Measurements from ENCODE around the gene CAVIN2. TPM values are rescaled to one million over a fixed set of nuclear protein-coding genes. Genes with fewer than 3 reads are reported as not detected.

Gene CAVIN2
- total and polyA plus RNA-seq, 9 donors = 34.0 to 67.6 (median 42.6) TPM

DNA sequence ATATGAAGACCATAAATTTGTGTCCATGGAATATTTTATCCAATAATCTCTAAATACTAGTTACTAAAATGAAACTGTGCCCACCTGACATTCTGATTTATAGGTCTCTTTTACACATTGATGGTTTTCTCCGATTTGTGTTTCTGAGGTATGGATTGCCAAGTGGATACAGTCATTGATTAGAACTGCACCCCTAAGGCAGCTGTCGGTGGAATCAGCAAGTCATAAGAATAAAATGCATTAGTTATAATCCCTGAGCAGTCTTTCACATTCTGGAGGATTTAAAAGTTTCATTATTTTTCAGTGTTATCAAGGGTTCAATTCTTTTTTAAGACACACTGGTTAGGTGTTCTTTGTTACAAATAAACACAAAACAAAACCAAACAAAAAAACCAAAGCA lies 6.0 kb downstream of the CAVIN2 start:
- TF ChIP-seq, protein P1, sequence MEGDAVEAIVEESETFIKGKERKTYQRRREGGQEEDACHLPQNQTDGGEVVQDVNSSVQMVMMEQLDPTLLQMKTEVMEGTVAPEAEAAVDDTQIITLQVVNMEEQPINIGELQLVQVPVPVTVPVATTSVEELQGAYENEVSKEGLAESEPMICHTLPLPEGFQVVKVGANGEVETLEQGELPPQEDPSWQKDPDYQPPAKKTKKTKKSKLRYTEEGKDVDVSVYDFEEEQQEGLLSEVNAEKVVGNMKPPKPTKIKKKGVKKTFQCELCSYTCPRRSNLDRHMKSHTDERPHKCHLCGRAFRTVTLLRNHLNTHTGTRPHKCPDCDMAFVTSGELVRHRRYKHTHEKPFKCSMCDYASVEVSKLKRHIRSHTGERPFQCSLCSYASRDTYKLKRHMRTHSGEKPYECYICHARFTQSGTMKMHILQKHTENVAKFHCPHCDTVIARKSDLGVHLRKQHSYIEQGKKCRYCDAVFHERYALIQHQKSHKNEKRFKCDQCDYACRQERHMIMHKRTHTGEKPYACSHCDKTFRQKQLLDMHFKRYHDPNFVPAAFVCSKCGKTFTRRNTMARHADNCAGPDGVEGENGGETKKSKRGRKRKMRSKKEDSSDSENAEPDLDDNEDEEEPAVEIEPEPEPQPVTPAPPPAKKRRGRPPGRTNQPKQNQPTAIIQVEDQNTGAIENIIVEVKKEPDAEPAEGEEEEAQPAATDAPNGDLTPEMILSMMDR (IDR thresholded peaks at IDR 0.05) = no peak
- TF ChIP-seq EP300 (IDR thresholded peaks at IDR 0.05) (no peak), POLR2A (IDR thresholded peaks at IDR 0.05) (no peak)
- 81 to 91% (median 90%) methylated on average over 2 of the region's 2 CpGs for WGBS, 3 donors
- H3K4me1 ChIP-seq (ENCODE audit: insufficient read depth) = peaks cover 1% of the 10 kb centered on the region
- DNase-seq = no peak
- no peaks in the 10 kb centered on the region for H3K9me3 ChIP-seq
- intact Hi-C loops (cut with DNase I) = no loop called here
- no peak overlapping the region for H3K27ac ChIP-seq
- H3K36me3 ChIP-seq = no peaks in the 10 kb centered on the region
- no peaks in the 10 kb centered on the region for H3K27me3 ChIP-seq
- H3K4me3 ChIP-seq = no peak overlapping the region

DNA sequence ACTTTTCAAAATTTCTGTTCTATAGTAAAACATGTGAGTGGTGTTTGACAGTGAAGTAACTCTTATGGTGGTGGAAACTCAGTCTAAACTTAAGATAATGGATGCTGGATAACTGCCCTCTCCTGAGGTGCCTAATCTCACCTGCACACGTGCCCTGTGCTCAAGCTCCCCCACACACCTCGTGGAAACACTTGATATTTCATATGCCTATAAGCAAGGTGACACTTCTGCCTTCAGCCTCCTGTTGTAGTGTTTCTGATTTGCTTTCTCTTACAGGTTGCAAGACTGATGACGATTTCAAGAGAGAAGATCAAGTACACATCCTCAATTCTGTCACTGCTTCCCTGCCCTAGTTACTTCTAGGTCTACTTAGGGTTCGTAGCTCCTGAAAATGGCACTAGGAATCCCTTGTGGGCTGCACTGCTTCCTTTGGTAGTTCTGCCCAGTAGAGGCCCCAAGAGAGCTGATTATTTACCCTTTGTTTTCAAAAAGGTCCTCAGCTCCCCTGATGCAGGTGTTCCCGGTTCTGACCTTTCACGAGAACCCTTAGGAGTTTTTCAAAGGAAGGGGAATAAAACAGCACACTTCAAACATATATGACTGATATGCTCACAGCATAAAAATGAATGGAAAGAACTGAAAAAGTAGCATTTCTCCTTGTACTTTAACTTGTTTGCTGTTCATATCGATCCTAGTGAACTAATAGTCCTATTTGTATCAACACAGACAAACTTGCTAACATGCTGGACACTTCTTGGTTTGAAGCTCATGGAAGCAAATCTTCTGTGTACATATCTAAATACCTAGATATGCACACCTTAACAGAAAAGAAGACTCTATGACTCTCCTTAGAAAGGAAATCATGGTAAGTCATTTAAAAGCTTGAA lies 6.7 kb downstream of the CAVIN2 start:
- peaks cover 1% of the 10 kb centered on the region for H3K4me1 ChIP-seq (ENCODE audit: insufficient read depth)
- H3K4me3 ChIP-seq = no peak overlapping the region
- no peaks in the 10 kb centered on the region for H3K9me3 ChIP-seq
- intact Hi-C loops (cut with DNase I) = no loop called here
- H3K27ac ChIP-seq = no peak overlapping the region
- H3K27me3 ChIP-seq = no peaks in the 10 kb centered on the region
- H3K36me3 ChIP-seq = no peaks in the 10 kb centered on the region
- WGBS, 3 donors = 83 to 88% (median 84%) methylated on average over 7 of the region's 7 CpGs
- TF ChIP-seq EP300 (IDR thresholded peaks at IDR 0.05) (no peak), POLR2A (IDR thresholded peaks at IDR 0.05) (no peak)
- TF ChIP-seq, protein P1 (IDR thresholded peaks at IDR 0.05) = no peak
- DNase-seq = no peak

DNA sequence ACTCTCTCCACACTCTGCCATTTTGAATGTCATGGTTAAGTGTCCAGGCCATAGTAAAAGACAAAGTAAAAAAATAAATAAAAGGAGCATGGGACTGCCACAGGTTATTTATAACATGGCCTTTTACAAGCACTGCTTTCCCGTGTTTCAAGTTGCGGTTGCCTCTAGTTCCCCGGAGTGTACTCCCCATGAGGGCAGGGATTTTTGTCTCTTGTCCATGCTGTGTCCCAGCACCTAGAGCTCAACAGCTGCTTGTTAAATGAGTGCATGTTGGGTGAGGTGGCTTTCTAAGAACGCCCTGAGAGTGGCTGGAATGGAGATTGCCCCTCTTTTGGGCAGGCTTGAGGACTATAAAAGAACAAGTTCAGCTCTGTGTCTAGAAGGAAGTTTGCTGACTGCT lies 8.4 kb downstream of the CAVIN2 start:
- H3K36me3 ChIP-seq = no peaks in the 10 kb centered on the region
- no peaks in the 10 kb centered on the region for H3K9me3 ChIP-seq
- no peaks in the 10 kb centered on the region for H3K4me1 ChIP-seq (ENCODE audit: insufficient read depth)
- H3K27me3 ChIP-seq = no peaks in the 10 kb centered on the region
- DNase-seq = no peak
- intact Hi-C loops (cut with DNase I) = no loop called here
- no peak overlapping the region for H3K27ac ChIP-seq
- no peak overlapping the region for H3K4me3 ChIP-seq
- 88 to 96% (median 93%) methylated on average over 4 of the region's 4 CpGs for WGBS, 3 donors
- TF ChIP-seq POLR2A (IDR thresholded peaks at IDR 0.05) (no peak), EP300 (IDR thresholded peaks at IDR 0.05) (no peak)
- TF ChIP-seq, protein P1 (IDR thresholded peaks at IDR 0.05) = no peak

DNA sequence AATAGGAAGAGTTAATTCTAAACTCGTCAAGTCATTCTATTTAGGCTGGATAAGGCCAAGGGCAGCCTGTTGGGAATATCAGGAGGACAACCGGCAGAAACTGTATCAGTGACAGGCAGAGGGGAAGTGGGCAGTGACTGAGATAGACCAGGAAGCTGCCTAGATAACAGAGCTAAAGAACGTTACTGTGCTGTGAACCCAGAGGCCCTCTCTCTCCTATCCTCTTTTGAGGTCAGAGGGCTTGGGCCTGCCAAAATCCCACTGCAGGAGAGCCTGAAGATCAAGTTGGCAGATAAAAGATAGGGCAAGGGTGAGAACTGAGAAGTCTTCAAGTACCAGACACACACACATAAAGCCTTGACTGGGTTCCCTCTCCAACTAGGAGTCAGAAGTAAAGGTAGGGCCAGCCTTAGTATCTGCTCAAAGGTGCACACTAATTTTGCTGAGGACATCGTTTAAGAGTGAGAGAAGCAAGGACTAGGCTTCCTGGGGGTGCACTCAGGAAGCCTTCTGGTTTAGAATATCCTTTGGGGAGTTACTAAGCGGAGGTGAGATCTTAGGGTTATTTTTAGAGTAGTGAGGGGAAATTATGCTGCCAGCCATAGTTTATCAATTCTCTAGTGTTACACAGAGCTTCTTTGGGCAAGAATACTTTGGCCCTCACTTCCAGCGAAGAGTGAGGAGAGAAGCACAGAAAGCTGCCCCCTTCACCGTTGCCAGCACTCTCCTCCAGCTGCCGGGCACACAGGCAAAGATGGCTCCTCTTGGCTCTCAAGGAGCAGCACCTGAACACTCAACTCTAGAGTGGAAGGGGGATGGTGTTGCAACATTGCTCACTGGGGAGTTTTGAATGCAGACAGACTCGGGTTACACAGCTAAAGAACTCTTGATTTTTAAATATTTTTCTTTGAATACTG lies 9.8 kb downstream of the CAVIN2 start:
- no peaks in the 10 kb centered on the region for H3K36me3 ChIP-seq
- 76 to 78% (median 78%) methylated on average over 9 of the region's 9 CpGs for WGBS, 3 donors
- H3K27ac ChIP-seq = no peak overlapping the region
- no peaks in the 10 kb centered on the region for H3K27me3 ChIP-seq
- TF ChIP-seq EP300 (IDR thresholded peaks at IDR 0.05) = no peak
- TF ChIP-seq POLR2A (IDR thresholded peaks at IDR 0.05) = no peak
- TF ChIP-seq, protein P1 (IDR thresholded peaks at IDR 0.05) = no peak
- no peak for DNase-seq
- intact Hi-C loops (cut with DNase I) = no loop called here
- H3K4me1 ChIP-seq (ENCODE audit: insufficient read depth) = no peaks in the 10 kb centered on the region
- no peaks in the 10 kb centered on the region for H3K9me3 ChIP-seq
- no peak overlapping the region for H3K4me3 ChIP-seq
